ENCODE results near the gene CMTM2.
"Not testable (repeated sequence)": the region's sequence is repeated elsewhere in the genome, so short reads cannot be mapped to it uniquely, and the experiment has no call there.

DNA sequence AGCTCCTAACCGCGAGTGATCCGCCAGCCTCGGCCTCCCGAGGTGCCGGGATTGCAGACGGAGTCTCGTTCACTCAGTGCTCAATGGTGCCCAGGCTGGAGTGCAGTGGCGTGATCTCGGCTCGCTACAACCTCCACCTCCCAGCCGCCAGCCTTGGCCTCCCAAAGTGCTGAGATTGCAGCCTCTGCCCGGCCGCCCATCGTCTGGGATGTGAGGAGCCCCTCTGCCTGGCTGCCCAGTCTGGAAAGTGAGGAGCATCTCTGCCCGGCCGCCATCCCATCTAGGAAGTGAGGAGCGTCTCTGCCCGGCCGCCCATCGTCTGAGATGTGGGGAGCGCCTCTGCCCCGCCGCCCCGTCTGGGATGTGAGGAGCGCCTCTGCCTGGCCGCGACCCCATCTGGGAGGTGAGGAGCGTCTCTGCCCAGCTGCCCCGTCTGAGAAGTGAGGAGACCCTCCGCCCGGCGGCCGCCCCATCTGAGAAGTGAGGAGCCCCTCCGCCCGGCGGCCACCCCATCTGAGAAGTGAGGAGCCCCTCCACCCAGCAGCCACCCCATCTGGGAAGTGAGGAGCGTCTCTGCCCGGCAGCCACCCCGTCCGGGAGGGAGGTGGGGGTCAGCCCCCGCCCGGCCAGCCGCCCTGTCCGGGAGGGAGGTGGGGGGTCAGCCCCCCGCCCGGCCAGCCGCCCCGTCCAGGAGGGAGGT, 51.4 kb downstream of the CMTM2 start:
- TF ChIP-seq, protein P1, sequence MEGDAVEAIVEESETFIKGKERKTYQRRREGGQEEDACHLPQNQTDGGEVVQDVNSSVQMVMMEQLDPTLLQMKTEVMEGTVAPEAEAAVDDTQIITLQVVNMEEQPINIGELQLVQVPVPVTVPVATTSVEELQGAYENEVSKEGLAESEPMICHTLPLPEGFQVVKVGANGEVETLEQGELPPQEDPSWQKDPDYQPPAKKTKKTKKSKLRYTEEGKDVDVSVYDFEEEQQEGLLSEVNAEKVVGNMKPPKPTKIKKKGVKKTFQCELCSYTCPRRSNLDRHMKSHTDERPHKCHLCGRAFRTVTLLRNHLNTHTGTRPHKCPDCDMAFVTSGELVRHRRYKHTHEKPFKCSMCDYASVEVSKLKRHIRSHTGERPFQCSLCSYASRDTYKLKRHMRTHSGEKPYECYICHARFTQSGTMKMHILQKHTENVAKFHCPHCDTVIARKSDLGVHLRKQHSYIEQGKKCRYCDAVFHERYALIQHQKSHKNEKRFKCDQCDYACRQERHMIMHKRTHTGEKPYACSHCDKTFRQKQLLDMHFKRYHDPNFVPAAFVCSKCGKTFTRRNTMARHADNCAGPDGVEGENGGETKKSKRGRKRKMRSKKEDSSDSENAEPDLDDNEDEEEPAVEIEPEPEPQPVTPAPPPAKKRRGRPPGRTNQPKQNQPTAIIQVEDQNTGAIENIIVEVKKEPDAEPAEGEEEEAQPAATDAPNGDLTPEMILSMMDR (IDR thresholded peaks at IDR 0.05 in 8 of 11, conservative IDR thresholded peaks at IDR 0.05 in 3 of 11), result not testable (repeated sequence)
- not testable (repeated sequence) for TF ChIP-seq POLR2A, POLR2AphosphoS5 (IDR thresholded peaks at IDR 0.05)
